HS-27A (cell line): ENCODE data around the gene CORO2B.

Source experiments
- DNase-seq: peaks from one replicate; pipeline ENCODE4 v3.0.0-alpha.2; 2012; ENCODE audit warnings: low read depth, missing footprints

CORO2B gene

GRCh38 chr15:68554721-68555678 lies 23.8 kb upstream of the CORO2B start:
- no peak for DNase-seq

- no peak for DNase-seq
Observed at GRCh38 chr15:68555679-68556037, 23.1 kb upstream of the CORO2B start.

- no peak for DNase-seq
Observed at GRCh38 chr15:68556139-68556990, 22.4 kb upstream of the CORO2B start.

- no peak for DNase-seq
Observed at GRCh38 chr15:68557469-68558317, 21.1 kb upstream of the CORO2B start.

- DNase-seq: no peak
Observed at GRCh38 chr15:68558318-68559305, 20.2 kb upstream of the CORO2B start.

- DNase-seq: peak; percentile 67
Observed at GRCh38 chr15:68559345-68560310, 19.2 kb upstream of the CORO2B start.

GRCh38 chr15:68560501-68561113 lies 18.2 kb upstream of the CORO2B start:
- DNase-seq: no peak

- DNase-seq: no peak
Observed at GRCh38 chr15:68561171-68561900, 17.5 kb upstream of the CORO2B start.

- DNase-seq: no peak
Observed at GRCh38 chr15:68561901-68562300, 16.9 kb upstream of the CORO2B start.

GRCh38 chr15:68564173-68564572 lies 14.6 kb upstream of the CORO2B start:
- no peak for DNase-seq

- no peak for DNase-seq
Observed at GRCh38 chr15:68565234-68565633, 13.6 kb upstream of the CORO2B start.

GRCh38 chr15:68565726-68566125 lies 13.1 kb upstream of the CORO2B start:
- no peak for DNase-seq

- no peak for DNase-seq
Observed at GRCh38 chr15:68566377-68566954, 12.3 kb upstream of the CORO2B start.

GRCh38 chr15:68567345-68567744 lies 11.4 kb upstream of the CORO2B start:
- DNase-seq: no peak

GRCh38 chr15:68570974-68571373 lies 7.8 kb upstream of the CORO2B start:
- DNase-seq: no peak

GRCh38 chr15:68571582-68571981 lies 7.2 kb upstream of the CORO2B start:
- no peak for DNase-seq

- DNase-seq: no peak
Observed at GRCh38 chr15:68572309-68572708, 6.5 kb upstream of the CORO2B start.

GRCh38 chr15:68572921-68573320 lies 5.9 kb upstream of the CORO2B start:
- DNase-seq: no peak
